Astrocyte (in vitro differentiated cells and primary cell): Measurements from ENCODE around the gene THOC6. TPM values are rescaled to one million over a fixed set of nuclear protein-coding genes. Genes with fewer than 3 reads are reported as not detected.

Source experiments
- DNase-seq: peaks from one replicate; pipeline ENCODE4 v3.0.0-alpha.2; 2010; ENCODE audit warnings: low read depth
- FAIRE-seq: peaks from 2 replicates; lab custom pipeline; 2011; peaks lifted over from hg19 to GRCh38; lab: Jason Lieb, UNC
- H2AFZ ChIP-seq: 2 replicates; pipeline ENCODE4 v1.6.0; 2012; ENCODE audit warnings: low read depth, low read length, inconsistent platforms
- H3K27ac ChIP-seq: 2 replicates; pipeline ENCODE4 v1.5.1; 2011; ENCODE audit warnings: low read depth, low read length, inconsistent platforms
- H3K27me3 ChIP-seq: 2 replicates; pipeline ENCODE4 v1.6.0; 2011; ENCODE audit warnings: low read length, inconsistent platforms; ENCODE audit not compliant: insufficient read depth
- H3K36me3 ChIP-seq: 2 replicates; pipeline ENCODE4 v1.5.1; 2011; ENCODE audit warnings: low read length, inconsistent platforms; ENCODE audit not compliant: insufficient read depth
- H3K4me1 ChIP-seq: 2 replicates; pipeline ENCODE4 v1.5.1; 2011; ENCODE audit warnings: low read length, inconsistent platforms; ENCODE audit not compliant: insufficient read depth
- H3K4me2 ChIP-seq: 2 replicates; pipeline ENCODE4 v1.6.0; 2012; ENCODE audit warnings: low read length, inconsistent platforms
- H3K4me3 ChIP-seq: 2 replicates; pipeline ENCODE4 v1.5.1; 2011; ENCODE audit warnings: low read depth, mild to moderate bottlenecking, low read length, inconsistent platforms; ENCODE audit not compliant: insufficient read depth
- H3K79me2 ChIP-seq: 2 replicates; pipeline ENCODE4 v1.6.0; 2012; ENCODE audit warnings: mild to moderate bottlenecking, low read length, inconsistent platforms; ENCODE audit not compliant: insufficient read depth
- H3K9ac ChIP-seq: 2 replicates; pipeline ENCODE4 v1.6.0; 2012; ENCODE audit warnings: mild to moderate bottlenecking, low read length, inconsistent platforms
- H3K9me3 ChIP-seq: 2 replicates; pipeline ENCODE4 v1.5.1; 2012; ENCODE audit warnings: low read depth, mild to moderate bottlenecking, low read length, inconsistent platforms; ENCODE audit not compliant: insufficient read depth
- H4K20me1 ChIP-seq: 2 replicates; pipeline ENCODE4 v1.6.0; 2012; ENCODE audit warnings: low read length, inconsistent platforms; ENCODE audit not compliant: insufficient read depth
- H3K27ac Mint-ChIP-seq: one replicate; pipeline ENCODE4 v1.8.0; 2021; ENCODE audit warnings: mild to moderate bottlenecking, mixed read lengths; ENCODE audit not compliant: unreplicated experiment
- H3K27me3 Mint-ChIP-seq: one replicate; pipeline ENCODE4 v1.8.0; 2021; ENCODE audit warnings: low read depth, mixed read lengths; ENCODE audit not compliant: unreplicated experiment
- H3K36me3 Mint-ChIP-seq: one replicate; pipeline ENCODE4 v1.8.0; 2021; ENCODE audit warnings: low read depth, mixed read lengths; ENCODE audit not compliant: unreplicated experiment
- H3K4me1 Mint-ChIP-seq: one replicate; pipeline ENCODE4 v1.8.0; 2021; ENCODE audit warnings: low read depth, mixed read lengths; ENCODE audit not compliant: unreplicated experiment
- H3K4me3 Mint-ChIP-seq: one replicate; pipeline ENCODE4 v1.8.0; 2021; ENCODE audit warnings: mild to moderate bottlenecking, moderate library complexity, mixed read lengths; ENCODE audit not compliant: unreplicated experiment
- H3K9me3 Mint-ChIP-seq: one replicate; pipeline ENCODE4 v1.8.0; 2021; ENCODE audit warnings: mild to moderate bottlenecking, mixed read lengths; ENCODE audit not compliant: unreplicated experiment
- CTCF ChIP-seq: IDR thresholded peaks from 2 replicates; pipeline ENCODE4 v1.5.1; 2011; ENCODE audit warnings: low read depth, mild to moderate bottlenecking, inconsistent platforms, low read length, moderate library complexity; ENCODE audit not compliant: insufficient read depth
- EZH2 ChIP-seq: IDR thresholded peaks from 2 replicates; pipeline ENCODE4 v1.6.1; 2012; ENCODE audit warnings: mild to moderate bottlenecking, low read length, inconsistent platforms; ENCODE audit not compliant: insufficient read depth
- total RNA-seq: library from RNA; stranded (reverse); gene quantifications from 2 replicates; pipeline ENCODE4 v1.2.1, GENCODE V29; 2021

THOC6 gene
- total RNA-seq, 1 donor from 2014 or later: 22.3 TPM

DNA sequence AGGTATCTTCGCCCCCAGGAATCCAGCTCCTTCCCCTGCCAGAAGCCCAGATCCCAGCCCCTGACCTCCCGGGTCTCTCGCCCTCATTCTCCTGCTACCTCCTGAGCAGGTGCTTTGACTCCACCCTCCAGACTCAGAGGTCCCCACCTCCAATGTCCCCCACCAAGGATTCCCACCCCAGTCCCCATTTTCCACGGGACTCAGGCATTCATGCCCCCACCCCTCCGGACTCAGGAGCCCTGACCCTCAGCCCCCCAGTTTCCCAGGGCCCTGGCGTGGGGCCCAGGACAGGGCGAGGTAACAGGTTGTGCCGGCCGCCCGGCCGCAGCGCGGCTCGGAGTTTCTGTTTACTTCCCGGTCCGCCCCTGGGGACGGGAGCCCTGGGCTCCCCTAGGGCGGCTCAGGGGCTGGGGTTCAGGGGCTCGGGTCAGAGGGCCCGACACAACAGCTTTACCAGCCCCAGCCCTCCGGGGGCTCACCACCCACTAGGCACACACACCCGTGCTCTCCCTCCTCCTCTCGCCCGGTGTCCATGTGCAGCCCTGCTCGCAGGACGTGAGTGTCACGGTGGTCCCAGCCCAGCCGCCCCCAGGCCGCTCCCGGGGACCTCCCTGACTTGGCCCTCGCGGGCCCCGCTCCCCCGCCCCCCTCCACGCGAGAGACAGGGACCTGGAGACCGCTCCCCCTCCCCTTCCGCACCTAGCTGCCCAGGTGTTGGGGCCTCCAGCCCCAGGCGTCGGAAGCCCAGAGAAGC is 12.3 kb downstream of the THOC6 start:
- H3K4me3 ChIP-seq: no peak overlapping the region
- no peaks in the 10 kb centered on the region for H3K9me3 ChIP-seq
- H3K9ac ChIP-seq: no peak overlapping the region
- no peaks in the 10 kb centered on the region for H3K36me3 Mint-ChIP-seq
- H3K27me3 Mint-ChIP-seq: peaks cover 42% of the 10 kb centered on the region
- no peak overlapping the region for H3K27ac Mint-ChIP-seq
- TF ChIP-seq CTCF: no peak
- peak; percentile 97 for TF ChIP-seq EZH2
- DNase-seq: no peak
- H3K79me2 ChIP-seq: no peaks in the 10 kb centered on the region
- H3K9me3 Mint-ChIP-seq: peaks cover 3% of the 10 kb centered on the region
- no peak overlapping the region for H3K4me2 ChIP-seq
- H3K4me3 Mint-ChIP-seq: no peak overlapping the region
- H3K27me3 ChIP-seq: peaks cover 71% of the 10 kb centered on the region
- H3K4me1 ChIP-seq: no peaks in the 10 kb centered on the region
- H3K27ac ChIP-seq: no peak overlapping the region
- FAIRE-seq: no peak
- no peaks in the 10 kb centered on the region for H4K20me1 ChIP-seq
- H3K4me1 Mint-ChIP-seq: no peaks in the 10 kb centered on the region
- no peaks in the 10 kb centered on the region for H3K36me3 ChIP-seq
- no peak overlapping the region for H2AFZ ChIP-seq

- peaks cover 42% of the 10 kb centered on the region for H3K27me3 Mint-ChIP-seq
- Histone ChIP-seq H3K79me2 (no peaks in the 10 kb centered on the region), H3K9ac (no peak within 1 kb of the TSS), H3K27me3 (peaks cover 67% of the 10 kb centered on the region), H3K4me1 (no peaks in the 10 kb centered on the region), H3K4me2 (no peak within 1 kb of the TSS), H4K20me1 (no peaks in the 10 kb centered on the region), H3K4me3 (no peak within 1 kb of the TSS), H2AFZ (no peak within 1 kb of the TSS), H3K36me3 (no peaks in the 10 kb centered on the region), H3K9me3 (no peaks in the 10 kb centered on the region), H3K27ac (no peak within 1 kb of the TSS)
- H3K36me3 Mint-ChIP-seq: no peaks in the 10 kb centered on the region
- no peaks in the 10 kb centered on the region for H3K4me1 Mint-ChIP-seq
- FAIRE-seq (no peak), DNase-seq (no peak)
- peak; percentile 66 for TF ChIP-seq EZH2
- TF ChIP-seq CTCF: no peak
- peaks cover 3% of the 10 kb centered on the region for H3K9me3 Mint-ChIP-seq
- no peak within 1 kb of the TSS for H3K27ac Mint-ChIP-seq
- H3K4me3 Mint-ChIP-seq: peak within 1 kb of the TSS; percentile 31
Observed at GRCh38 chr16:3036726-3037315, 13.0 kb downstream of the THOC6 start, which contains the start of gene BICDL2. Gene BICDL2, minus strand, starts transcription at chr16:3036944. Its CDS starts 1,448 bp downstream, at chr16:3035496.

GRCh38 chr16:3038256-3038655 is 14.4 kb downstream of the THOC6 start:
- no peaks in the 10 kb centered on the region for H3K36me3 Mint-ChIP-seq
- H3K4me3 Mint-ChIP-seq: no peak overlapping the region
- H3K27me3 Mint-ChIP-seq: peaks cover 40% of the 10 kb centered on the region
- Histone ChIP-seq H3K9ac (no peak overlapping the region), H3K27me3 (peaks cover 54% of the 10 kb centered on the region), H3K4me2 (no peak overlapping the region), H3K79me2 (no peaks in the 10 kb centered on the region), H3K4me1 (no peaks in the 10 kb centered on the region), H3K4me3 (no peak overlapping the region), H3K27ac (no peak overlapping the region), H3K9me3 (no peaks in the 10 kb centered on the region), H4K20me1 (no peaks in the 10 kb centered on the region), H2AFZ (no peak overlapping the region), H3K36me3 (no peaks in the 10 kb centered on the region)
- no peak overlapping the region for H3K27ac Mint-ChIP-seq
- no peaks in the 10 kb centered on the region for H3K4me1 Mint-ChIP-seq
- FAIRE-seq (no peak), DNase-seq (no peak)
- peaks cover 3% of the 10 kb centered on the region for H3K9me3 Mint-ChIP-seq
- no peak for TF ChIP-seq CTCF
- TF ChIP-seq EZH2: no peak
